Cardiac septum (tissue), 1 donor: ENCODE measurements around the gene UIMC1. TPM values are rescaled to one million over a fixed set of nuclear protein-coding genes. Genes with fewer than 3 reads are reported as not detected.

Experiments
- DNase-seq: peaks from one replicate; pipeline ENCODE4 v3.0.0-alpha.2; 2020; ENCODE audit warnings: low spot score
- intact Hi-C: fragments of 100-400 bp; cut with DNase I; formaldehyde crosslinking; loops from one replicate; pipeline ENCODE4 v1.14.0; 2022
- total RNA-seq: library from RNA; stranded (reverse); fragmentation: NEBNext Ultra II Directional; extraction: Animal tissue kit (Norgen Biotek cat#: 25700); gene quantifications from one replicate; pipeline ENCODE4 v1.2.1, GENCODE V29; 2021
- donor health status: DM: no; HTN: no; CAD: no.

UIMC1 gene
- total RNA-seq, 1 donor from 2014 or later, result 55.0 TPM

GRCh38 chr5:176862330-176862995 lies 144.1 kb downstream of the UIMC1 start:
- intact Hi-C loops, result no loop called here
- no peak for DNase-seq

GRCh38 chr5:176861276-176861675 lies 145.3 kb downstream of the UIMC1 start:
- intact Hi-C loops, result no loop called here
- DNase-seq, result no peak

- no peak for DNase-seq
- intact Hi-C loops, result no loop called here
Observed at GRCh38 chr5:176860381-176860780, 146.2 kb downstream of the UIMC1 start.

- intact Hi-C loops, result no loop called here
- DNase-seq, result no peak
Observed at GRCh38 chr5:176859916-176860315, 146.7 kb downstream of the UIMC1 start.

GRCh38 chr5:176857894-176858273 lies 148.7 kb downstream of the UIMC1 start:
- intact Hi-C loops, result no loop called here
- DNase-seq, result no peak

- no peak for DNase-seq
- intact Hi-C loops, result no loop called here
Observed at GRCh38 chr5:176857216-176857893, 149.2 kb downstream of the UIMC1 start.

GRCh38 chr5:176856746-176857145 lies 149.8 kb downstream of the UIMC1 start:
- no peak for DNase-seq
- intact Hi-C loops, result no loop called here

- no peak for DNase-seq
- intact Hi-C loops, result no loop called here
Observed at GRCh38 chr5:176855598-176855997, 151.0 kb downstream of the UIMC1 start.

Other genes starting within 250 kb of the UIMC1 start
- 0.05 TPM for gene UNC5A, start 196.2 kb downstream of the UIMC1 start, total RNA-seq
- 4.3 TPM for gene HK3, start 107.4 kb downstream of the UIMC1 start, total RNA-seq
- gene ZNF346, start 15.9 kb upstream of the UIMC1 start, total RNA-seq, result 9.1 TPM
- 0.40 TPM for gene FGFR4, start 80.1 kb upstream of the UIMC1 start, total RNA-seq
- 53.9 TPM for gene NSD1, start 127.0 kb upstream of the UIMC1 start, total RNA-seq